Endothelial cell of umbilical vein (primary cell): ENCODE data around the gene XRN2. TPM values are rescaled to one million over a fixed set of nuclear protein-coding genes. Genes with fewer than 3 reads are reported as not detected.

Experiments
- BruUV-seq: library from RNA; stranded (reverse); fragments of 400-500 nt; replicated peaks from 2 replicates; lab custom pipeline; 2021; lab: Mats Ljungman, UMichigan
- CTCF ChIA-PET: fragments of 300-600, 350-600 bp; sonication (Branson Sonifier 250); formaldehyde crosslinking; loops from one replicate; lab custom pipeline; 2021; ENCODE audit warnings: antibody characterized with exemption, inconsistent platforms; lab: Charles Lee
- POLR2A ChIA-PET: fragments of 300-600, 350-600 bp; sonication (Branson Sonifier 250); formaldehyde crosslinking; loops from one replicate; lab custom pipeline; 2021; ENCODE audit warnings: antibody characterized with exemption, inconsistent platforms; lab: Charles Lee
- DNase-seq: peaks from one replicate; pipeline ENCODE4 v3.0.0-alpha.2; 2011; ENCODE audit warnings: low read depth, low spot score
- FAIRE-seq: peaks from 2 replicates; lab custom pipeline; 2011; peaks lifted over from hg19 to GRCh38; lab: Jason Lieb, UNC
- H2AFZ ChIP-seq: 2 replicates; pipeline ENCODE4 v1.6.0; 2012; ENCODE audit warnings: low read depth, low read length, control low read depth, inconsistent platforms
- H3K27ac ChIP-seq: 2 replicates; pipeline ENCODE4 v1.5.1; 2011; ENCODE audit warnings: low read depth, mild to moderate bottlenecking, control low read depth, low read length, moderate library complexity; ENCODE audit not compliant: insufficient read depth
- H3K27me3 ChIP-seq, 2 experiments: 2 replicates each; pipeline versions ENCODE4 v1.6.0 to v1.6.1; 2011; ENCODE audit warnings: low read length in 2 of 2, mixed read lengths in 1 of 2; ENCODE audit not compliant: control insufficient read depth in 2 of 2, insufficient read depth in 2 of 2
- H3K36me3 ChIP-seq, 2 experiments: 2 replicates in 1 of 2; 3 replicates in 1 of 2; pipeline ENCODE4 v1.5.1; 2011; ENCODE audit warnings: low read length in 2 of 2, mild to moderate bottlenecking in 1 of 2, moderate library complexity in 1 of 2; ENCODE audit not compliant: control insufficient read depth in 2 of 2, insufficient read depth in 2 of 2; ENCODE audit errors: extremely low read depth in 1 of 2
- H3K4me1 ChIP-seq: 3 replicates; pipeline ENCODE4 v1.5.1; 2011; ENCODE audit warnings: mild to moderate bottlenecking, low read length; ENCODE audit not compliant: control insufficient read depth, insufficient read depth; ENCODE audit errors: extremely low read depth
- H3K4me2 ChIP-seq: 2 replicates; pipeline ENCODE4 v1.6.1; 2011; ENCODE audit warnings: low read length, control low read depth, mixed read lengths; ENCODE audit not compliant: insufficient read depth
- H3K4me3 ChIP-seq, 3 experiments: fragments of 200-600 bp in 1 of 3; sonication (generic), shearing (Covaris generic) in 1 of 3; replicated peaks in 1 of 3; 2 replicates each; pipeline ENCODE4 v1.5.1; 2011 to 2016; ENCODE audit warnings: control low read depth in 3 of 3, low read length in 3 of 3, mild to moderate bottlenecking in 2 of 3, inconsistent platforms in 1 of 3, low read depth in 1 of 3, moderate library complexity in 1 of 3; ENCODE audit not compliant: insufficient read depth in 1 of 3
- H3K79me2 ChIP-seq: 2 replicates; pipeline ENCODE4 v1.6.0; 2012; ENCODE audit warnings: low read length, inconsistent platforms; ENCODE audit not compliant: control insufficient read depth, insufficient read depth
- H3K9ac ChIP-seq: replicated peaks from 2 replicates; pipeline ENCODE3; 2011; ENCODE audit warnings: low read length, control low read depth; ENCODE audit not compliant: insufficient read depth; ENCODE audit errors: extremely low read depth
- H3K9me1 ChIP-seq: replicated peaks from 3 replicates; pipeline ENCODE4 v1.6.0; 2011; ENCODE audit warnings: mild to moderate bottlenecking, low read length; ENCODE audit not compliant: control insufficient read depth, insufficient read depth; ENCODE audit errors: extremely low read depth
- H3K9me3 ChIP-seq: replicated peaks from 2 replicates; pipeline ENCODE4 v1.5.1; 2012; ENCODE audit warnings: low read length, inconsistent platforms; ENCODE audit not compliant: control insufficient read depth, insufficient read depth
- H4K20me1 ChIP-seq: replicated peaks from 2 replicates; pipeline ENCODE3; 2011; ENCODE audit warnings: mild to moderate bottlenecking, low read length; ENCODE audit not compliant: control insufficient read depth, insufficient read depth; ENCODE audit errors: extremely low read depth
- EZH2 ChIP-seq: IDR thresholded peaks from 2 replicates; pipeline ENCODE4 v1.6.1; 2012; ENCODE audit warnings: borderline replicate concordance, low read depth, mild to moderate bottlenecking, moderate library complexity, low read length, inconsistent platforms; ENCODE audit not compliant: severe bottlenecking
- FOS ChIP-seq: IDR thresholded peaks from 2 replicates; pipeline ENCODE4 v1.6.1; 2011; ENCODE audit warnings: mild to moderate bottlenecking, low read length, moderate library complexity, borderline replicate concordance; ENCODE audit not compliant: insufficient read depth
- GATA2 ChIP-seq: IDR thresholded peaks from 2 replicates; pipeline ENCODE4 v1.7.0; 2011; ENCODE audit warnings: low read depth, mild to moderate bottlenecking, moderate library complexity, mixed read lengths, low read length; ENCODE audit not compliant: insufficient read length, insufficient read depth
- JUN ChIP-seq: IDR thresholded peaks from 2 replicates; pipeline ENCODE4 v1.6.1; 2011; ENCODE audit warnings: borderline replicate concordance, low read depth; ENCODE audit not compliant: insufficient read length, insufficient read depth
- MYC ChIP-seq: IDR thresholded peaks from one replicate; pipeline ENCODE4 v1.6.1; 2011; ENCODE audit warnings: mild to moderate bottlenecking, low read depth, low read length
- POLR2A ChIP-seq: IDR thresholded peaks from 2 replicates; pipeline ENCODE4 v1.6.1; 2012; ENCODE audit warnings: low read depth, mild to moderate bottlenecking, control low read depth, low read length
- POLR2AphosphoS5 ChIP-seq: IDR thresholded peaks from 2 replicates; pipeline ENCODE4 v1.6.1; 2012; ENCODE audit warnings: low read depth, mild to moderate bottlenecking, control low read depth, low read length, moderate library complexity; ENCODE audit not compliant: insufficient read depth
- dilution Hi-C: fragments of 300-500 bp; cut with MboI; formaldehyde crosslinking; loops from one replicate; pipeline ENCODE4 v1.15.0; 2019; ENCODE audit warnings: low sequenced_read_pairs; ENCODE audit not compliant: extremely low pct_ligation_motif_present
- intact Hi-C: fragments of 100-400 bp; cut with micrococcal nuclease; formaldehyde crosslinking; loops from one replicate; pipeline ENCODE4 v1.10.0; 2022
- polyA plus RNA-seq, 4 experiments: library from polyadenylated mRNA; depleted of rRNA in 3 of 4; stranded (reverse) in 3 of 4; unstranded in 1 of 4; fragments of >200 nt; gene quantifications; 2 replicates each; pipeline versions ENCODE4 v1.2.1 to v1.2.3, GENCODE V29; 2011 to 2012; ENCODE audit warnings: missing spikeins in 1 of 4
- total RNA-seq: library from RNA; stranded (reverse); gene quantifications from 2 replicates; pipeline ENCODE4 v1.2.3, GENCODE V29; 2021
- TF ChIP-seq, protein P1 (sequence below): IDR thresholded peaks from 2 replicates; pipeline ENCODE4 v1.6.1; 2011; ENCODE audit not compliant: insufficient read depth, insufficient read length
- TF ChIP-seq, protein P2 (sequence below), 2 donors: IDR thresholded peaks; 1 replicate in 1 of 2; 2 replicates in 1 of 2; pipeline ENCODE4 v1.5.1; 2011; ENCODE audit warnings: low read length in 2 of 2, mild to moderate bottlenecking in 2 of 2, moderate library complexity in 2 of 2, control low read depth in 1 of 2, inconsistent platforms in 1 of 2, low read depth in 1 of 2; ENCODE audit not compliant: insufficient read depth in 1 of 2; ENCODE audit errors: extremely low read depth in 1 of 2

Gene XRN2
- total and polyA plus RNA-seq, 2 donors (not counting 3 experiments of a cell fraction or from before 2014, with no cell fraction given): 32.3 to 66.6 TPM

DNA sequence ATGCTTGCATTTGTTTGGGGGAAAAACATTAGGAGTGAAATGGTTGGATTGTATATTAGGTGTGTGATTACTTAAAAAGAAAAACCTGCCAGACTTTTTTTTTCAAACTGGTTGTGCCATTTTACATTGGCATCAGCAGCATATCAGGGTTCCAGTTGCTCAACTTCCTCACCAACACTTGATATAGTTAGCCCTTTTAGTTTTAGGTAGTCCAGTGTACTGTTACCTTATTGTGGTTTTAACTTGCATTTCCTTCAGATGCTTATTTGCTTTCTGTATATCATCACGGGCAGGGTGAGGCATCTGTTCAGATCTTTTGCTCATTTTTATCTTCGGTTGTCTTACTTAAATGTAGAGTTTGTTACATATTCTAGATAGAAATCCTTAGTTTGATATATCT is 5.2 kb downstream of the XRN2 start:
- no peak for TF ChIP-seq POLR2A
- no peak for TF ChIP-seq MYC
- TF ChIP-seq, protein P1, sequence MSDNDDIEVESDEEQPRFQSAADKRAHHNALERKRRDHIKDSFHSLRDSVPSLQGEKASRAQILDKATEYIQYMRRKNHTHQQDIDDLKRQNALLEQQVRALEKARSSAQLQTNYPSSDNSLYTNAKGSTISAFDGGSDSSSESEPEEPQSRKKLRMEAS: no peak
- TF ChIP-seq FOS: no peak
- no peak for TF ChIP-seq JUN
- no peak for TF ChIP-seq POLR2AphosphoS5
- TF ChIP-seq, protein P2, sequence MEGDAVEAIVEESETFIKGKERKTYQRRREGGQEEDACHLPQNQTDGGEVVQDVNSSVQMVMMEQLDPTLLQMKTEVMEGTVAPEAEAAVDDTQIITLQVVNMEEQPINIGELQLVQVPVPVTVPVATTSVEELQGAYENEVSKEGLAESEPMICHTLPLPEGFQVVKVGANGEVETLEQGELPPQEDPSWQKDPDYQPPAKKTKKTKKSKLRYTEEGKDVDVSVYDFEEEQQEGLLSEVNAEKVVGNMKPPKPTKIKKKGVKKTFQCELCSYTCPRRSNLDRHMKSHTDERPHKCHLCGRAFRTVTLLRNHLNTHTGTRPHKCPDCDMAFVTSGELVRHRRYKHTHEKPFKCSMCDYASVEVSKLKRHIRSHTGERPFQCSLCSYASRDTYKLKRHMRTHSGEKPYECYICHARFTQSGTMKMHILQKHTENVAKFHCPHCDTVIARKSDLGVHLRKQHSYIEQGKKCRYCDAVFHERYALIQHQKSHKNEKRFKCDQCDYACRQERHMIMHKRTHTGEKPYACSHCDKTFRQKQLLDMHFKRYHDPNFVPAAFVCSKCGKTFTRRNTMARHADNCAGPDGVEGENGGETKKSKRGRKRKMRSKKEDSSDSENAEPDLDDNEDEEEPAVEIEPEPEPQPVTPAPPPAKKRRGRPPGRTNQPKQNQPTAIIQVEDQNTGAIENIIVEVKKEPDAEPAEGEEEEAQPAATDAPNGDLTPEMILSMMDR (IDR thresholded peaks at IDR 0.05; ENCODE audit: extremely low read depth in 1 of 2, insufficient read depth in 1 of 2, low read depth in 1 of 2, low read length in 2 of 2): no peak
- no peak for TF ChIP-seq GATA2
- no peak for TF ChIP-seq EZH2
- Histone ChIP-seq H3K9ac (no peak overlapping the region), H3K9me1 (no peaks in the 10 kb centered on the region), H3K79me2 (peaks cover 91% of the 10 kb centered on the region), H2AFZ (no peak overlapping the region), H3K4me1 (peaks cover 21% of the 10 kb centered on the region), H3K36me3 (no peaks in the 10 kb centered on the region), H3K4me3 (no peak overlapping the region), H3K27ac (no peak overlapping the region), H3K27me3 (no peaks in the 10 kb centered on the region), H3K4me2 (no peak overlapping the region), H4K20me1 (peaks cover 8% of the 10 kb centered on the region), H3K9me3 (no peaks in the 10 kb centered on the region)
- CTCF ChIA-PET: no interaction called here
- dilution Hi-C loops (no loop called here), intact Hi-C loops (loop anchor here (10.0 kb wide), 1 partner anchor 1776 kb away; the partner anchor contains the start of gene CD93)
- DNase-seq (no peak), FAIRE-seq (no peak)
- BruUV-seq: no TSS peak
- POLR2A ChIA-PET: no interaction called here
